Smooth muscle cell (in vitro differentiated cells): ENCODE measurements around the gene TSPEAR. TPM values are rescaled to one million over a fixed set of nuclear protein-coding genes. Genes with fewer than 3 reads are reported as not detected.
A peak's percentile ranks its signal among the peaks of the same experiment; 100 is the strongest.
"Not testable (repeated sequence)": the region's sequence is repeated elsewhere in the genome, so short reads cannot be mapped to it uniquely, and the experiment has no call there.

Source experiments
- DNase-seq: peaks from one replicate; lab custom pipeline; 2025; ENCODE audit not compliant: unreplicated experiment; lab: John Stamatoyannopoulos, UW
- H2AFZ ChIP-seq: fragments of 200-600 bp; sonication (generic); 2 replicates; pipeline ENCODE4 v1.6.0; 2016; ENCODE audit warnings: antibody characterized with exemption, low read depth, mild to moderate bottlenecking
- H3F3A ChIP-seq: fragments of 200-600 bp; sonication (generic); 2 replicates; pipeline ENCODE4 v1.6.0; 2017; ENCODE audit warnings: antibody characterized with exemption, low read depth
- H3K27ac ChIP-seq: fragments of 200-600 bp; sonication (generic); 2 replicates; pipeline ENCODE4 v1.5.1; 2016; ENCODE audit warnings: low read depth, mild to moderate bottlenecking
- H3K27me3 ChIP-seq: fragments of 200-600 bp; sonication (generic); 2 replicates; pipeline ENCODE4 v1.6.1; 2016; ENCODE audit warnings: low read depth, mild to moderate bottlenecking
- H3K36me3 ChIP-seq: fragments of 200-600 bp; sonication (generic); 2 replicates; pipeline ENCODE4 v1.5.1; 2016; ENCODE audit warnings: low read depth
- H3K4me1 ChIP-seq: fragments of 200-600 bp; sonication (generic); 2 replicates; pipeline ENCODE4 v1.5.1; 2016; ENCODE audit warnings: low read depth
- H3K4me2 ChIP-seq: fragments of 200-600 bp; sonication (generic); 2 replicates; pipeline ENCODE4 v1.6.0; 2016; ENCODE audit warnings: mild to moderate bottlenecking
- H3K4me3 ChIP-seq: fragments of 200-600 bp; sonication (generic); 2 replicates; pipeline ENCODE4 v1.5.1; 2016; ENCODE audit warnings: mild to moderate bottlenecking
- H3K79me2 ChIP-seq: fragments of 200-600 bp; sonication (generic); 2 replicates; pipeline ENCODE4 v1.6.0; 2016; ENCODE audit warnings: low read depth, mild to moderate bottlenecking
- H3K9ac ChIP-seq: fragments of 200-600 bp; sonication (generic); 2 replicates; pipeline ENCODE4 v1.6.0; 2016; ENCODE audit warnings: low read depth
- H3K9me3 ChIP-seq: fragments of 200-600 bp; sonication (generic); replicated peaks from 2 replicates; pipeline ENCODE4 v1.5.1; 2016; ENCODE audit warnings: low read depth
- H4K20me1 ChIP-seq: fragments of 200-600 bp; sonication (generic); 2 replicates; pipeline ENCODE4 v1.6.0; 2016; ENCODE audit warnings: low read depth
- WGBS: methylation state at CpG from one replicate; pipeline ENCODE4 v1.1.7; 2016; ENCODE audit warnings: low lambda C conversion rate; 5-methylcytosine and 5-hydroxymethylcytosine counted together
- polyA plus RNA-seq: library from polyadenylated mRNA; unstranded; fragments of >200 nt; fragmentation: Nextera tagmentation; extraction: Ambion mirVana; gene quantifications from 2 replicates; pipeline ENCODE4 v1.2.1, GENCODE V29; 2016
- total RNA-seq: library from RNA; depleted of rRNA; stranded (reverse); fragments of >200 nt; gene quantifications from 2 replicates; pipeline ENCODE4 v1.2.3, GENCODE V29; 2014
- TF ChIP-seq, protein P1 (sequence below): fragments of 200-600 bp; sonication (generic); IDR thresholded peaks from 2 replicates; pipeline ENCODE4 v1.5.1; 2017; ENCODE audit warnings: borderline replicate concordance, mild to moderate bottlenecking, antibody characterized with exemption; ENCODE audit not compliant: insufficient read depth, poor library complexity, severe bottlenecking

Gene TSPEAR
- total and polyA plus RNA-seq, 2 experiments from 2014 or later: 0.71 TPM; not detected in 1

DNA sequence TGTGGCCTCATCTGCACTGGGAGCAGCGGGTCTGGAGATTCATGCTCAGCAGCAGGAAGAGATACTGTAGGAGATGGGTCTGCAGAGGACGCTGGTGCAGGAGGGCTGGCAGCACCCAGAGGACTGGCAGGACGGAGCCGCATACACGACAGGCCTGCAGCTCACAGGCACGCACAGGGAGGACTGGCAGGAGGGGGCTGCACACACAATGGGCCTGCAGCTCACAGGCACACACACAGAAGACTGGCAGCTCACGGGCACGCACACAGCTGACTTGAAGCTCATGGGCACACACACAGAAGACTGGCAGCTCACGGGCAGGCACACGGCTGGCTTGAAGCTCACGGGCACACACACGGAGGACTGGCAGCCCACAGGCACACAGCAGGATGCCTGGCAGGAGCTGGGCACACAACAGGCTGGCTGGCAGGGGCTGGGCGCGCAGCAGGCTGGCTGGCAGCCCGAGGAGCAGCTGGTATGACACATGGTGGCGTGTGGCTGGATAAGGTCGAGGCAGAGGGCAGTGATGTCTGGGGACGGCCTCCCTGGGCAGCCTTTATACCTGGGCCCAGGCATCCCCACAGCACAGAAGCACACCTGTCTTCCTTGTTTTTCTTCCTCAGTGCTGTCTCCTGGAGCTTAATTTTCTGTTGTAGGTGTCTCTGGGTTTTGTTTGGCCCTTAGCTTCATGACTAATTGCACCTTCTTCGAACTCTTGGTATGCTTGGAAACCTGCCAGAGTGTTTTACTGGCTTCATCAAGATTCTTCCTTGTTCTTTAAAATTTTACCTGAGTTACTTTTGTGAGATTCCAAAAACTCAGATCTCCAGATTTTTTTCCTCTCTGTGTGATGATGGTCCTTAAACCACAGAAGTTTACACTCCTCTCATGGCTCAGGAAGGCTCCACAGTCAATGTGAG is 44.7 kb downstream of the TSPEAR start, which contains the start of gene KRTAP12-2:
TSS of gene KRTAP12-2 (minus strand) at position 527 of the 920 bp plus-strand sequence. CDS start at position 486, 41 bp downstream.
- WGBS: 87% methylated on average over 19 of the region's 19 CpGs
- no peak within 1 kb of the TSS for H2AFZ ChIP-seq
- H3K27me3 ChIP-seq: no peaks in the 10 kb centered on the region
- TF ChIP-seq, protein P1, sequence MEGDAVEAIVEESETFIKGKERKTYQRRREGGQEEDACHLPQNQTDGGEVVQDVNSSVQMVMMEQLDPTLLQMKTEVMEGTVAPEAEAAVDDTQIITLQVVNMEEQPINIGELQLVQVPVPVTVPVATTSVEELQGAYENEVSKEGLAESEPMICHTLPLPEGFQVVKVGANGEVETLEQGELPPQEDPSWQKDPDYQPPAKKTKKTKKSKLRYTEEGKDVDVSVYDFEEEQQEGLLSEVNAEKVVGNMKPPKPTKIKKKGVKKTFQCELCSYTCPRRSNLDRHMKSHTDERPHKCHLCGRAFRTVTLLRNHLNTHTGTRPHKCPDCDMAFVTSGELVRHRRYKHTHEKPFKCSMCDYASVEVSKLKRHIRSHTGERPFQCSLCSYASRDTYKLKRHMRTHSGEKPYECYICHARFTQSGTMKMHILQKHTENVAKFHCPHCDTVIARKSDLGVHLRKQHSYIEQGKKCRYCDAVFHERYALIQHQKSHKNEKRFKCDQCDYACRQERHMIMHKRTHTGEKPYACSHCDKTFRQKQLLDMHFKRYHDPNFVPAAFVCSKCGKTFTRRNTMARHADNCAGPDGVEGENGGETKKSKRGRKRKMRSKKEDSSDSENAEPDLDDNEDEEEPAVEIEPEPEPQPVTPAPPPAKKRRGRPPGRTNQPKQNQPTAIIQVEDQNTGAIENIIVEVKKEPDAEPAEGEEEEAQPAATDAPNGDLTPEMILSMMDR: no peak
- H3K9ac ChIP-seq: no peak within 1 kb of the TSS
- H3K4me2 ChIP-seq: no peak within 1 kb of the TSS
- no peaks in the 10 kb centered on the region for H3F3A ChIP-seq
- no peak within 1 kb of the TSS for H3K27ac ChIP-seq
- H3K79me2 ChIP-seq: no peaks in the 10 kb centered on the region
- H3K9me3 ChIP-seq: peaks cover 3% of the 10 kb centered on the region
- no peaks in the 10 kb centered on the region for H4K20me1 ChIP-seq
- H3K4me1 ChIP-seq: no peaks in the 10 kb centered on the region
- H3K4me3 ChIP-seq: no peak within 1 kb of the TSS
- H3K36me3 ChIP-seq: no peaks in the 10 kb centered on the region
- DNase-seq: no peak

DNA sequence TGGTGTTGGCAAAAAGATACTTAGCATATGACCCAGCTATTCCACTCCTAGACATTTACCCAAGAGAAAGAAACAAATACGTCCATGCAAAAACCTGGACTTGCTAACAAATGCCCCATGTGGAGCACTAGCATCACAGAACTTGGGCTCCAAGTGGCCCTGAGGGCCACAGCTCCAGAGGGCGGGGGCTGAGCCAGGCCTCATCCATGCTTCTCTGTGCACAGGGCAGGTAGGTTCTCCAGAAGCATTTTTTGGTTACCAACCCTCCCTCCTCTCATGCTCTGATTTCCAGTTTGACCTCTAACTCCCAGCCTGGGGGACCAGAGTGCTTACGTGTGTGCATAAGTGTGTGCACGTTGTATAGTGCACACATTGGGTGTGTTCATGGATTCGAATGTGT is 46.7 kb downstream of the TSPEAR start:
- TF ChIP-seq, protein P1: no peak
- Histone ChIP-seq H3K9ac (no peak overlapping the region), H3K36me3 (no peaks in the 10 kb centered on the region), H3K4me3 (no peak overlapping the region), H2AFZ (no peak overlapping the region), H3K27me3 (no peaks in the 10 kb centered on the region), H3K9me3 (peaks cover 3% of the 10 kb centered on the region), H3F3A (no peaks in the 10 kb centered on the region), H3K4me1 (no peaks in the 10 kb centered on the region), H3K4me2 (no peak overlapping the region), H3K79me2 (no peaks in the 10 kb centered on the region), H3K27ac (no peak overlapping the region), H4K20me1 (no peaks in the 10 kb centered on the region)
- DNase-seq: no peak
- 90% methylated on average over 5 of the region's 5 CpGs for WGBS

DNA sequence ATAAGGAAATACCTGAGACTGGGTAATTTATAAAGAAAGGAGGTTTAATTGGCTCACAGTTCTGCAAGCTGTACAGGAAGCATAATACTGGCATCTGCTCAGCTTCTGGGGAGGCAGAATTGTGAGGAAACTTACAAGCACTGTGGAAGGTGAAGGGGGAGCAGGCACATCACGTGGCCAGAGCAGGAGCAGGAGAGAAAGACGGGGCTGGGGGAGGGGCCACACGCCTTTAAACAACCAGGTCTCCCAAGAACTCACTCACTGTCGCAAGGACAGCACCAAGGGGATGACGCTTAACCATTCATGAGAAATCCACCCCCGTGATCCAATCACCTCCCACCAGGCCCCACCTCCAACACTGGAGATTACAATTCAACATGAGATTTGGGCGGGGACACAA is 49.8 kb downstream of the TSPEAR start:
- H3K9me3 ChIP-seq, H3K4me1 ChIP-seq, H3K27me3 ChIP-seq, H4K20me1 ChIP-seq, H3F3A ChIP-seq, H3K27ac ChIP-seq, H3K4me3 ChIP-seq, H3K4me2 ChIP-seq, H3K36me3 ChIP-seq, DNase-seq, H2AFZ ChIP-seq, H3K9ac ChIP-seq, H3K79me2 ChIP-seq: not testable (repeated sequence)
- 68% methylated on average over 7 of the region's 7 CpGs for WGBS

DNA sequence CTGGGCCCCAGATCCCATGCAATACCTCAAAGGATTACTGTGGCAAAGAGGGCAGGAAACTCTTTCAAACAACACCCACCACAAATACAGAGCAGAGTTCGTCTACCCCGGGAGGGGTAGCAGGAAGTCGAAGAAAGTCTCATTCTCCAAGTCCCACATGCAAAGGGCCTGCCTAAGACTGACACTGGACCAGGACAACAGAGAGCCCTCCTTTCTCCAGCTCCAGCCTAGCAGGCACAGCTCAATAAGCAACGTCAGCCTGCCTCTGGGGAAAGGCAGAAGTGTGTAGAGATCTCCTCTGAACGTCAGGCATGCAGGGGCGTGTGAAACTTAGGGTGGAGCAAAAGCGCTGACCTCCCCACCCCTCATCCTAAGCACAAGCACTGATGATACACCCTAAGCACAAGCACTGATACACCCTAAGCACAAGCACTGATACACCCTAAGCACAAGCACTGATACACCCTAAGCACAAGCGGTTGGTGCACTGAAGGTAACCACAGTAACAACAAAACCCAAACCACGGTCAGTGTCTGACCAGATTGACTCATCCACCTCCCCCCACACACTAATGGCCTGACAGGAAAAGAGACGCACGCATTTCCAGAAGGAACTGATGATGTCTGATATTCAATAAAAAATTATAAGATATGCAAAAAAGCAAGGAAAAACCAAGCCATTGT is 52.3 kb downstream of the TSPEAR start:
- peaks cover 3% of the 10 kb centered on the region for H3K9me3 ChIP-seq
- peak overlapping the region; percentile 51 for H3K4me2 ChIP-seq
- peak overlapping the region; percentile 41 for H2AFZ ChIP-seq
- peak overlapping the region; percentile 26 for H3K9ac ChIP-seq
- no peaks in the 10 kb centered on the region for H3K79me2 ChIP-seq
- 47% methylated on average over 11 of the region's 11 CpGs for WGBS
- H3F3A ChIP-seq: no peaks in the 10 kb centered on the region
- peaks cover 5% of the 10 kb centered on the region for H3K4me1 ChIP-seq
- peak overlapping the region; percentile 69 for H3K27ac ChIP-seq
- H3K36me3 ChIP-seq: no peaks in the 10 kb centered on the region
- TF ChIP-seq, protein P1: no peak
- H3K4me3 ChIP-seq: no peak overlapping the region
- no peaks in the 10 kb centered on the region for H3K27me3 ChIP-seq
- no peak for DNase-seq
- no peaks in the 10 kb centered on the region for H4K20me1 ChIP-seq
